A673 (cell line): Measurements from ENCODE around the gene NR1I3. TPM values are rescaled to one million over a fixed set of nuclear protein-coding genes. Genes with fewer than 3 reads are reported as not detected.

Experiments
- BruUV-seq: library from RNA; stranded (reverse); fragments of 400-500 nt; replicated peaks from 2 replicates; lab custom pipeline; 2021; lab: Mats Ljungman, UMichigan
- CTCF ChIA-PET: fragments of 300-600 bp; sonication (Branson Sonifier 250); formaldehyde crosslinking; loops from one replicate; lab custom pipeline; 2022; ENCODE audit warnings: antibody characterized with exemption; lab: Charles Lee
- POLR2A ChIA-PET: fragments of 300-600 bp; sonication (Branson Sonifier 250); formaldehyde crosslinking; loops from one replicate; lab custom pipeline; 2022; ENCODE audit warnings: antibody characterized with exemption; ENCODE audit not compliant: low non-redundant PET; lab: Charles Lee
- DNase-seq: peaks from one replicate; pipeline ENCODE4 v3.0.0-alpha.2; 2015; ENCODE audit warnings: low spot score
- H3K27ac ChIP-seq: fragments of 200-600 bp; sonication (generic); 2 replicates; pipeline ENCODE4 v1.5.1; 2016; ENCODE audit warnings: mixed run types, low read depth, mild to moderate bottlenecking, mixed read lengths, antibody characterized with exemption, low read length; ENCODE audit not compliant: poor library complexity, severe bottlenecking
- H3K27me3 ChIP-seq: fragments of 200-600 bp; sonication (generic); replicated peaks from 2 replicates; pipeline ENCODE4 v1.6.1; 2017; ENCODE audit warnings: mixed run types, low read depth, mild to moderate bottlenecking, mixed read lengths, antibody characterized with exemption, low read length; ENCODE audit not compliant: insufficient read depth, poor library complexity
- H3K36me3 ChIP-seq: fragments of 200-600 bp; sonication (generic); 2 replicates; pipeline ENCODE4 v1.6.1; 2016; ENCODE audit warnings: mixed run types, mild to moderate bottlenecking, mixed read lengths, antibody characterized with exemption, low read length; ENCODE audit not compliant: insufficient read depth, poor library complexity, severe bottlenecking
- H3K4me1 ChIP-seq: fragments of 200-600 bp; sonication (generic); 2 replicates; pipeline ENCODE4 v1.6.1; 2017; ENCODE audit warnings: mixed run types, mild to moderate bottlenecking, mixed read lengths, antibody characterized with exemption, low read length; ENCODE audit not compliant: insufficient read depth, poor library complexity, severe bottlenecking
- H3K4me3 ChIP-seq: fragments of 200-600 bp; sonication (generic); 2 replicates; pipeline ENCODE4 v1.5.1; 2016; ENCODE audit warnings: low read depth, mixed run types, mild to moderate bottlenecking, mixed read lengths, low read length; ENCODE audit not compliant: poor library complexity, severe bottlenecking
- H3K9me3 ChIP-seq: fragments of 200-600 bp; sonication (generic); 2 replicates; pipeline ENCODE4 v1.6.1; 2016; ENCODE audit warnings: mixed run types, low read depth, mild to moderate bottlenecking, mixed read lengths, antibody characterized with exemption, low read length; ENCODE audit not compliant: poor library complexity, severe bottlenecking
- CTCF ChIP-seq: fragments of 300-800, 200-600 bp; sonication (generic); conservative IDR thresholded peaks from 2 replicates; pipeline ENCODE4 v1.5.1; 2017; ENCODE audit warnings: low read depth, mild to moderate bottlenecking, antibody characterized with exemption, low read length, moderate library complexity, mixed read lengths
- EZH2 ChIP-seq: fragments of 200-600 bp; sonication (generic); IDR thresholded peaks from 2 replicates; pipeline ENCODE4 v1.6.1; 2017; ENCODE audit warnings: borderline replicate concordance, low read depth, mild to moderate bottlenecking, mixed read lengths, antibody characterized with exemption, low read length; ENCODE audit not compliant: poor library complexity, severe bottlenecking
- intact Hi-C: fragments of 100-400 bp; cut with micrococcal nuclease; formaldehyde crosslinking; loops from one replicate; pipeline ENCODE4 v1.10.0; 2022; ENCODE audit not compliant: unreplicated experiment
- total RNA-seq: library from RNA; stranded (reverse); gene quantifications from 2 replicates; pipeline ENCODE4 v1.2.3, GENCODE V29; 2021

The NR1I3 gene
- total RNA-seq, 1 experiment from 2014 or later = not detected

GRCh38 chr1:161273402-161273801 lies 35.4 kb upstream of the NR1I3 start:
- POLR2A ChIA-PET = no interaction called here
- Histone ChIP-seq H3K9me3 (no peaks in the 10 kb centered on the region), H3K36me3 (no peaks in the 10 kb centered on the region), H3K4me3 (no peak overlapping the region), H3K27ac (no peak overlapping the region), H3K4me1 (no peaks in the 10 kb centered on the region), H3K27me3 (peaks cover 3% of the 10 kb centered on the region)
- no peak for TF ChIP-seq CTCF
- BruUV-seq = no TSS peak
- intact Hi-C loops = no loop called here
- CTCF ChIA-PET = no interaction called here
- no peak for DNase-seq

- intact Hi-C loops = no loop called here
- Histone ChIP-seq H3K9me3 (no peaks in the 10 kb centered on the region), H3K27ac (no peak overlapping the region), H3K4me3 (no peak overlapping the region), H3K36me3 (no peaks in the 10 kb centered on the region), H3K27me3 (no peaks in the 10 kb centered on the region), H3K4me1 (no peaks in the 10 kb centered on the region)
- POLR2A ChIA-PET = no interaction called here
- CTCF ChIA-PET = no interaction called here
- no TSS peak for BruUV-seq
- no peak for DNase-seq
- no peak for TF ChIP-seq CTCF
- no peak for TF ChIP-seq EZH2
These were observed 29.3 kb upstream of the NR1I3 start for GRCh38 chr1:161267321-161267720.

GRCh38 chr1:161266836-161267235 lies 28.8 kb upstream of the NR1I3 start:
- ChIA-PET POLR2A (no interaction called here), CTCF (interaction anchor here (1.1 kb wide), 1 partner anchor 41 kb away, joined by 4 read pairs; the partner anchor contains the start of gene TOMM40L)
- Histone ChIP-seq H3K36me3 (no peaks in the 10 kb centered on the region), H3K9me3 (no peaks in the 10 kb centered on the region), H3K4me1 (no peaks in the 10 kb centered on the region), H3K4me3 (no peak overlapping the region), H3K27ac (no peak overlapping the region), H3K27me3 (no peaks in the 10 kb centered on the region)
- DNase-seq = no peak
- intact Hi-C loops = no loop called here
- no peak for TF ChIP-seq CTCF
- BruUV-seq = no TSS peak
